ENCODE results near the gene GRM4. TPM values are rescaled to one million over a fixed set of nuclear protein-coding genes. Genes with fewer than 3 reads are reported as not detected.

Gene GRM4
- total and polyA plus RNA-seq, 4 donors: not detected

DNA sequence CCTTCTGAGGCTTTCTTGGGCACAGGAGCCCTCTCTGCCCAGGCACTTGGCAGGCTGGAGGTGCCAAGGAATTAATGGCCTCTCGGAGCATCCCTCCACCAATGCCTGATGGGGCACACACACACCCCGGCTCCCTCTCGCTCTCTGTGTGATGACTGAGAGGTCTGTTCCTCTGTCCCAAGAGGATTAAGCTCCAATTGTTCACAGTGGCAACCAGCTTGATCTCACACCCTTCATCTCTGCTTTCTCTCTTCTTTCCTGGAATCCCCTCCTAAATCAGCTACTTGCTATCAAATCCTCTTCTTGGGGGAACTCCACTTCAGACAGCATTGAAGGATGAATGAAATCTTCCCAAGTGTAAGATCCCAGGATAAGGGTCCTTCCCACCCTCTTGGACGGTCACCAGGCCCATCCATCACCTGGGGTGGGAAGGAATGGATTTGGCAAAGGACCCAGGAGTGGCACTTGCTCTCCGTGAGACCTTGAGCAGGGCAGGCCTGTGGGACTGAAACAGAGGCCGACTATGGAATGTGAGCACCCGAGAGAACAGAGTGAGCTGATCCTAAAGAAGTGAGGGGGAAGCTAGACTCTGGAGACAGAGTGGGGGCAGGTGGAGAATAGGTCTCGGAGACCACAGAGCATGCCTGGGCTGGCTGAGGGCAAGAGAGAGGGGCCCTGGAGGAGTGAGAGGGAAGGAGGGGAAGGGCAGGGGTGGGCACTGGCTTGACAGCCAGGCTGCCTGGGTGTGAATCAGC lies 93.6 kb downstream of the GRM4 start:
- no peaks in the 10 kb centered on the region for H3K9me3 ChIP-seq (ENCODE audit: control insufficient read depth in 4 of 4, low read length in 3 of 4)
- no peaks in the 10 kb centered on the region for H3K4me1 ChIP-seq (ENCODE audit: control insufficient read depth in 4 of 4, insufficient read depth in 4 of 4, low read length in 3 of 4)
- no peak overlapping the region for H3K4me3 ChIP-seq (ENCODE audit: low read depth in 1 of 3, low read length in 3 of 3)
- H3K27me3 ChIP-seq (ENCODE audit: control insufficient read depth in 4 of 4, insufficient read depth in 4 of 4, low read length in 3 of 4): peaks cover 0 to 4% (median 0%) of the 10 kb centered on the region in 4 donors
- H3K9ac ChIP-seq (ENCODE audit: low read depth in 1 of 2, low read length in 2 of 2): no peak overlapping the region
- H3K27ac ChIP-seq (ENCODE audit: low read depth in 1 of 2, low read length in 2 of 2): no peak overlapping the region
- no peaks in the 10 kb centered on the region for H3K36me3 ChIP-seq (ENCODE audit: control insufficient read depth in 4 of 4, insufficient read depth in 3 of 4, low read depth in 1 of 4, low read length in 3 of 4)
- WGBS: 76% methylated on average over 8 of the region's 8 CpGs
- no peak for DNase-seq (ENCODE audit: low spot score)
- TF ChIP-seq EGR1 (IDR thresholded peaks at IDR 0.05; ENCODE audit: low read depth in 2 of 2) (no peak), HNF4G (IDR thresholded peaks at IDR 0.05) (no peak), RAD21 (IDR thresholded peaks at IDR 0.05) (no peak), HNF4A (conservative IDR thresholded peaks at IDR 0.05) (no peak), YY1 (IDR thresholded peaks at IDR 0.05) (no peak), NR2F2 (IDR thresholded peaks at IDR 0.05) (no peak), FOXA1 (IDR thresholded peaks at IDR 0.05) (no peak)
- TF ChIP-seq, protein P1, sequence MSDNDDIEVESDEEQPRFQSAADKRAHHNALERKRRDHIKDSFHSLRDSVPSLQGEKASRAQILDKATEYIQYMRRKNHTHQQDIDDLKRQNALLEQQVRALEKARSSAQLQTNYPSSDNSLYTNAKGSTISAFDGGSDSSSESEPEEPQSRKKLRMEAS (IDR thresholded peaks at IDR 0.05): no peak
- TF ChIP-seq, protein P2, sequence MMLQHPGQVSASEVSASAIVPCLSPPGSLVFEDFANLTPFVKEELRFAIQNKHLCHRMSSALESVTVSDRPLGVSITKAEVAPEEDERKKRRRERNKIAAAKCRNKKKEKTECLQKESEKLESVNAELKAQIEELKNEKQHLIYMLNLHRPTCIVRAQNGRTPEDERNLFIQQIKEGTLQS (IDR thresholded peaks at IDR 0.05): no peak
- TF ChIP-seq, protein P3, sequence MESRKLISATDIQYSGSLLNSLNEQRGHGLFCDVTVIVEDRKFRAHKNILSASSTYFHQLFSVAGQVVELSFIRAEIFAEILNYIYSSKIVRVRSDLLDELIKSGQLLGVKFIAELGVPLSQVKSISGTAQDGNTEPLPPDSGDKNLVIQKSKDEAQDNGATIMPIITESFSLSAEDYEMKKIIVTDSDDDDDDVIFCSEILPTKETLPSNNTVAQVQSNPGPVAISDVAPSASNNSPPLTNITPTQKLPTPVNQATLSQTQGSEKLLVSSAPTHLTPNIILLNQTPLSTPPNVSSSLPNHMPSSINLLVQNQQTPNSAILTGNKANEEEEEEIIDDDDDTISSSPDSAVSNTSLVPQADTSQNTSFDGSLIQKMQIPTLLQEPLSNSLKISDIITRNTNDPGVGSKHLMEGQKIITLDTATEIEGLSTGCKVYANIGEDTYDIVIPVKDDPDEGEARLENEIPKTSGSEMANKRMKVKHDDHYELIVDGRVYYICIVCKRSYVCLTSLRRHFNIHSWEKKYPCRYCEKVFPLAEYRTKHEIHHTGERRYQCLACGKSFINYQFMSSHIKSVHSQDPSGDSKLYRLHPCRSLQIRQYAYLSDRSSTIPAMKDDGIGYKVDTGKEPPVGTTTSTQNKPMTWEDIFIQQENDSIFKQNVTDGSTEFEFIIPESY (IDR thresholded peaks at IDR 0.05): no peak

DNA sequence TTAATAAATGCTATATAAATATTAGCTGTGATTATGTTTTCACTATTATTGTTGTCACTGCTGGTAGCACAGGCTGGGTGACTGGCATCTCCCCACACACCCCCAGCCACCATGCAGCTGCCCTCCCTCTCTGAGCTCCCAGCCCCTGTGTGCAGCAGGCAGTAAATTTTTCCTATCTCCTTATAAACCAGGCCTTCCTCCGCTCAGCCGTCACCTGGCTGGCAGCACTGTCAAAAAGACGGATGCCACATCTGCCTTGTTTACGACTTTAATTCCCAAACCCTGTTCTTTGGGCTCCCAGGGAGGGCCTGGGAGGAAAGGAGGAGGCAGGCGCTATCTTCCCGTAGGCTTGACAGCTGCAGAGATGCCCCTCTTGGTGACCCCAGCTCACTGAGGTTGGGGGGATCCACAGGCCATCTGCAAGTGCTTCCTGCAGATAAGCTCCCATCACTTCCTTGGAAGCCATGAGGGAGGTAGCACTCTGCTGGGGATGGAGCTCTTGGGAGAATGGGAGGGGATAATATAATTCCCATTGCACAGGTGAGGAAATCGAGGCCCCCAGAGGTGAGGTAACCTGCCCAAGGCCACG lies 94.5 kb downstream of the GRM4 start:
- no peaks in the 10 kb centered on the region for H3K36me3 ChIP-seq (ENCODE audit: control insufficient read depth in 4 of 4, insufficient read depth in 3 of 4, low read depth in 1 of 4, low read length in 3 of 4)
- WGBS: 61% methylated on average over 8 of the region's 8 CpGs
- H3K9me3 ChIP-seq (ENCODE audit: control insufficient read depth in 4 of 4, low read length in 3 of 4): no peaks in the 10 kb centered on the region
- no peak overlapping the region for H3K4me3 ChIP-seq (ENCODE audit: low read depth in 1 of 3, low read length in 3 of 3)
- no peak overlapping the region for H3K9ac ChIP-seq (ENCODE audit: low read depth in 1 of 2, low read length in 2 of 2)
- no peak overlapping the region for H3K27ac ChIP-seq (ENCODE audit: low read depth in 1 of 2, low read length in 2 of 2)
- peaks cover 0 to 4% (median 0%) of the 10 kb centered on the region in 4 donors for H3K27me3 ChIP-seq (ENCODE audit: control insufficient read depth in 4 of 4, insufficient read depth in 4 of 4, low read length in 3 of 4)
- TF ChIP-seq, protein P3 (IDR thresholded peaks at IDR 0.05): no peak
- no peak for TF ChIP-seq TAF1 (conservative IDR thresholded peaks at IDR 0.05)
- no peak for TF ChIP-seq RAD21 (IDR thresholded peaks at IDR 0.05)
- no peak for TF ChIP-seq JUND (IDR thresholded peaks at IDR 0.05)
- TF ChIP-seq, protein P4, sequence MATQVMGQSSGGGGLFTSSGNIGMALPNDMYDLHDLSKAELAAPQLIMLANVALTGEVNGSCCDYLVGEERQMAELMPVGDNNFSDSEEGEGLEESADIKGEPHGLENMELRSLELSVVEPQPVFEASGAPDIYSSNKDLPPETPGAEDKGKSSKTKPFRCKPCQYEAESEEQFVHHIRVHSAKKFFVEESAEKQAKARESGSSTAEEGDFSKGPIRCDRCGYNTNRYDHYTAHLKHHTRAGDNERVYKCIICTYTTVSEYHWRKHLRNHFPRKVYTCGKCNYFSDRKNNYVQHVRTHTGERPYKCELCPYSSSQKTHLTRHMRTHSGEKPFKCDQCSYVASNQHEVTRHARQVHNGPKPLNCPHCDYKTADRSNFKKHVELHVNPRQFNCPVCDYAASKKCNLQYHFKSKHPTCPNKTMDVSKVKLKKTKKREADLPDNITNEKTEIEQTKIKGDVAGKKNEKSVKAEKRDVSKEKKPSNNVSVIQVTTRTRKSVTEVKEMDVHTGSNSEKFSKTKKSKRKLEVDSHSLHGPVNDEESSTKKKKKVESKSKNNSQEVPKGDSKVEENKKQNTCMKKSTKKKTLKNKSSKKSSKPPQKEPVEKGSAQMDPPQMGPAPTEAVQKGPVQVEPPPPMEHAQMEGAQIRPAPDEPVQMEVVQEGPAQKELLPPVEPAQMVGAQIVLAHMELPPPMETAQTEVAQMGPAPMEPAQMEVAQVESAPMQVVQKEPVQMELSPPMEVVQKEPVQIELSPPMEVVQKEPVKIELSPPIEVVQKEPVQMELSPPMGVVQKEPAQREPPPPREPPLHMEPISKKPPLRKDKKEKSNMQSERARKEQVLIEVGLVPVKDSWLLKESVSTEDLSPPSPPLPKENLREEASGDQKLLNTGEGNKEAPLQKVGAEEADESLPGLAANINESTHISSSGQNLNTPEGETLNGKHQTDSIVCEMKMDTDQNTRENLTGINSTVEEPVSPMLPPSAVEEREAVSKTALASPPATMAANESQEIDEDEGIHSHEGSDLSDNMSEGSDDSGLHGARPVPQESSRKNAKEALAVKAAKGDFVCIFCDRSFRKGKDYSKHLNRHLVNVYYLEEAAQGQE (IDR thresholded peaks at IDR 0.05): no peak
- TF ChIP-seq NR2F2 (IDR thresholded peaks at IDR 0.05): no peak
- no peak for TF ChIP-seq HNF4G (IDR thresholded peaks at IDR 0.05)
- TF ChIP-seq RXRA (IDR thresholded peaks at IDR 0.05): no peak
- TF ChIP-seq HNF4A (conservative IDR thresholded peaks at IDR 0.05): no peak
- TF ChIP-seq, protein P2 (IDR thresholded peaks at IDR 0.05): no peak
- TF ChIP-seq, protein P1 (IDR thresholded peaks at IDR 0.05): no peak
- no peak for TF ChIP-seq EGR1 (IDR thresholded peaks at IDR 0.05; ENCODE audit: low read depth in 2 of 2)
- TF ChIP-seq YY1 (IDR thresholded peaks at IDR 0.05): no peak
- no peak for TF ChIP-seq SP1 (IDR thresholded peaks at IDR 0.05)
- TF ChIP-seq, protein P5, sequence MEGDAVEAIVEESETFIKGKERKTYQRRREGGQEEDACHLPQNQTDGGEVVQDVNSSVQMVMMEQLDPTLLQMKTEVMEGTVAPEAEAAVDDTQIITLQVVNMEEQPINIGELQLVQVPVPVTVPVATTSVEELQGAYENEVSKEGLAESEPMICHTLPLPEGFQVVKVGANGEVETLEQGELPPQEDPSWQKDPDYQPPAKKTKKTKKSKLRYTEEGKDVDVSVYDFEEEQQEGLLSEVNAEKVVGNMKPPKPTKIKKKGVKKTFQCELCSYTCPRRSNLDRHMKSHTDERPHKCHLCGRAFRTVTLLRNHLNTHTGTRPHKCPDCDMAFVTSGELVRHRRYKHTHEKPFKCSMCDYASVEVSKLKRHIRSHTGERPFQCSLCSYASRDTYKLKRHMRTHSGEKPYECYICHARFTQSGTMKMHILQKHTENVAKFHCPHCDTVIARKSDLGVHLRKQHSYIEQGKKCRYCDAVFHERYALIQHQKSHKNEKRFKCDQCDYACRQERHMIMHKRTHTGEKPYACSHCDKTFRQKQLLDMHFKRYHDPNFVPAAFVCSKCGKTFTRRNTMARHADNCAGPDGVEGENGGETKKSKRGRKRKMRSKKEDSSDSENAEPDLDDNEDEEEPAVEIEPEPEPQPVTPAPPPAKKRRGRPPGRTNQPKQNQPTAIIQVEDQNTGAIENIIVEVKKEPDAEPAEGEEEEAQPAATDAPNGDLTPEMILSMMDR (IDR thresholded peaks at IDR 0.05; ENCODE audit: low read depth, low read length, missing input control): no peak
- no peak for TF ChIP-seq GABPA (IDR thresholded peaks at IDR 0.05 in 1 of 2, conservative IDR thresholded peaks at IDR 0.05 in 1 of 2)
- no peak for TF ChIP-seq FOXA1 (IDR thresholded peaks at IDR 0.05)
- no peak for TF ChIP-seq FOXA2 (IDR thresholded peaks at IDR 0.05)
- no peak for DNase-seq (ENCODE audit: low spot score)
- H3K4me1 ChIP-seq (ENCODE audit: control insufficient read depth in 4 of 4, insufficient read depth in 4 of 4, low read length in 3 of 4): no peaks in the 10 kb centered on the region
